GM12892 (cell line): ENCODE results near the gene UTP25.

Experiments used
- POLR2AphosphoS5 ChIP-seq: IDR thresholded peaks from 2 replicates; pipeline ENCODE4 v1.6.1; 2011; ENCODE audit warnings: low read depth, low read length, control low read depth
- TAF1 ChIP-seq: IDR thresholded peaks from 2 replicates; pipeline ENCODE4 v1.6.1; 2011; ENCODE audit warnings: low read depth, mild to moderate bottlenecking, control low read depth, low read length, borderline replicate concordance

DNA sequence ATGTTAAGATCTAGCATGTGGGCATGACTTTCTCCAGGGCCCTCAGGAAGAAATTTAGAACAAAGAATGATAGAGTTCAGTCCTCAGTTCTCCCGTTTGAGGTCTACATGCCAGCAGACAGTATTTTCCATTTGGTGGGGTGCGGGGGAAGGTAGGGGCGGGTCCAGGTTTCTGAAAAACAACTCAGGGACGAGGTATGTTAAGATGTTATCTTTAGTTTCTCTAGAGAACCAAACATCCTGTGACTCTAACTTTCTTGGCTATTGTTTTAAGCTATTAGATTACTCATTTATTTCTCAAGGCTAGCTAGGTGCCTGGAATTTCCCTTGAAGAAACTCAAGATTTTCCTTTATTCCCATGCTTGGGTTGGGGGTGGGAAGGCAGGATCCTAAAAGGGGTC, 67.9 kb downstream of the UTP25 start:
- TF ChIP-seq TAF1 = no peak
- no peak for TF ChIP-seq POLR2AphosphoS5
